Heart right ventricle (tissue), 16 donors: Measurements from ENCODE around the gene NYAP1. TPM values are rescaled to one million over a fixed set of nuclear protein-coding genes. Genes with fewer than 3 reads are reported as not detected.

Source experiments
- ATAC-seq, 8 donors: fragments of 200-7000 bp; cut with Tn5 transposase; one replicate each; pipeline ENCODE4 v1.9.1; 2020; ENCODE audit warnings: mild to moderate bottlenecking in 8 of 8, moderate library complexity in 8 of 8, moderate number of reproducible peaks in 1 of 8
- DNase-seq, 2 donors: peaks; one replicate each; pipeline ENCODE4 v3.0.0-alpha.2; 2020
- H3K27ac ChIP-seq, 10 donors: fragments of 200-600 bp; sonication (generic) in 2 of 10; one replicate each; pipeline versions ENCODE4 v1.5.0 to v1.8.0; 2020 to 2022; ENCODE audit warnings: mild to moderate bottlenecking in 3 of 10
- H3K27me3 ChIP-seq, 7 donors: fragments of 200-600 bp; one replicate each; pipeline ENCODE4 v1.8.0; 2021 to 2022; ENCODE audit warnings: mild to moderate bottlenecking in 2 of 7
- H3K36me3 ChIP-seq, 9 donors: fragments of 200-600 bp; sonication (generic) in 1 of 9; one replicate each; pipeline versions ENCODE4 v1.5.0 to v1.8.0; 2020 to 2022; ENCODE audit warnings: mild to moderate bottlenecking in 2 of 9
- H3K4me1 ChIP-seq, 9 donors: fragments of 200-600 bp; sonication (generic) in 1 of 9; one replicate each; pipeline versions ENCODE4 v1.5.0 to v1.8.0; 2020 to 2022; ENCODE audit warnings: mild to moderate bottlenecking in 4 of 9
- H3K4me3 ChIP-seq, 10 donors: fragments of 200-600 bp; sonication (generic) in 2 of 10; one replicate each; pipeline versions ENCODE4 v1.5.0 to v1.8.0; 2020 to 2022; ENCODE audit warnings: mild to moderate bottlenecking in 7 of 10, moderate library complexity in 2 of 10
- H3K9me3 ChIP-seq, 11 donors: fragments of 200-600 bp in 10 of 11; sonication (generic) in 2 of 11; one replicate each; pipeline versions ENCODE4 v1.5.0 to v1.8.0; 2013 to 2022; ENCODE audit warnings: mild to moderate bottlenecking in 2 of 11, control low read depth in 1 of 11, moderate library complexity in 1 of 11
- WGBS, 2 donors: extraction: QIAGEN DNeasy Blood & Tissue Kit; methylation state at CpG; one replicate each; pipeline ENCODE4 v1.1.7; 2013; ENCODE audit warnings: inconsistent platforms in 1 of 2; 5-methylcytosine and 5-hydroxymethylcytosine counted together
- intact Hi-C, 10 donors: fragments of 100-400 bp; cut with DNase I; formaldehyde crosslinking; loops; one replicate each; pipeline versions ENCODE4 v1.11.1 to v1.14.2; 2022
- polyA plus RNA-seq, 2 donors: library from polyadenylated mRNA; stranded (reverse); fragments of 200-250 nt; gene quantifications; one replicate each; pipeline ENCODE4 v1.2.3, GENCODE V29; 2013
- total RNA-seq, 10 donors: library from RNA; stranded (reverse); fragmentation: NEBNext Ultra II Directional in 3 of 10; extraction: Animal tissue kit (Norgen Biotek cat#: 25700) in 3 of 10; gene quantifications; one replicate each; pipeline versions ENCODE4 v1.2.1 to v1.2.4, GENCODE V29; 2021 to 2023
- TF ChIP-seq, protein P1 (sequence below), 9 donors: fragments of 200-600 bp; sonication (generic) in 2 of 9; IDR thresholded peaks; one replicate each; pipeline versions ENCODE4 v1.5.0 to v1.8.0; 2021 to 2022; ENCODE audit warnings: antibody characterized with exemption in 9 of 9, mild to moderate bottlenecking in 5 of 9, moderate library complexity in 1 of 9
- donor health status: Arrhythmogenic right ventricular cardiomyopathy.
- donor health status: ischemic (EF 13 %, LVEDD 7.1; RV severe dilation, severe dysfunction).
- donor health status: healthy with polysubstance abuse.
- donor health status: DM: no; HTN: yes; CAD: no.
- donor health status: DM: no; HTN: no; CAD: no.
- donor health status: ischemic (EF 25% LVEDD 6.9; RV normal size, moderate dysfunction).
- donor health status: ischemic (EF 25% LVEDD 5.7; RV mildly dilated, moderate dysfunction).
- donor health status: healthy.
- donor health status: DM: yes; HTN: yes; CAD: no.
- donor health status: Ischemic cardiomyopathy.
- donor health status: ischemic (EF 35%, LVEDD 5.7; RV mildly dilated, moderate dysfunction).
- donor health status: nonischemic (EF 11% LVEDD 7.7; RV severe dilation, severe dysfunction).
- donor health status: DM: yes; HTN: yes; CAD: no.
- donor health status: PGD.
- donor health status: ischemic (EF 29% LVEDD 5.4; RV normal size, mild dysfunction).
- donor health status: nonischemic (EF 23%, LVEDD 6.1; RV moderate dilation, normal function).

NYAP1 gene
- total and polyA plus RNA-seq, 12 donors, result 0.10 to 0.86 (median 0.35) TPM

DNA sequence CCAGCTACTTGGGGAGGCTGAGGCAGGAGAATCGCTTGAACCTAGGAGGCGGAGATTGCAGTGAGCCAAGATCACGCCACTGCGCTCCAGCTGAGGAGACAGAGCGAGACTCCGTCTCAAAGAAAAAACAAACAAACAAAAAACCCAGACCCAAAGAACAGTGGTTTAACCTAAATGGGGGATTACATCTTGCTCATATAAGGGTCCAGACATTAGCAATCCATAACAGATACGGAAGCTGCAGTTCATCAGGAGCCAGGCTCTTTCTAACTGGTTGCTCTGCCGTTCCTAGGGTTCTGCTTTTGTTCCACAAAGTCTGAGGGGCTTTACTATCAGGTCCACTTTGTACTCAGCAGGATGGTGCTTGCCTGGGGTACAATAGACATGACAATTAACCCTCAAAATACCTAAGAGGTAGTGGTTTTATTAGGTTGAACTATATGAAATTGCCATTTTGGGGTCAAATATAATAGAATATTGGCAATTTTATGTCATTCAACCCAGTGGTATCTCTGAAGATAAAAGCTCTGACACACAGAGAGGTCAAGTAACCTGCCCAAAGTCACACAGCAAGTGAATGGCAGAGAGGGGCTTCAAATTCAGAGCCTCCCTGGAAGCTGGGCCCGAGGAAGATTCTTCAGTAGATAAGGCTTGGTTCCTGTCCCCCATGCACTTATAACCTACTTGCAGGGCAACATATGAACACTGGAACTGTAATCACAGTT, 21.3 kb downstream of the NYAP1 start:
- intact Hi-C loops, result no loop called here
- Histone ChIP-seq H3K4me1 (no peaks in the 10 kb centered on the region), H3K9me3 (no peaks in the 10 kb centered on the region), H3K36me3 (no peaks in the 10 kb centered on the region), H3K27ac (no peak overlapping the region), H3K4me3 (no peak overlapping the region), H3K27me3 (peaks cover 0 to 21% (median 0%) of the 10 kb centered on the region in 7 donors)
- TF ChIP-seq, protein P1, sequence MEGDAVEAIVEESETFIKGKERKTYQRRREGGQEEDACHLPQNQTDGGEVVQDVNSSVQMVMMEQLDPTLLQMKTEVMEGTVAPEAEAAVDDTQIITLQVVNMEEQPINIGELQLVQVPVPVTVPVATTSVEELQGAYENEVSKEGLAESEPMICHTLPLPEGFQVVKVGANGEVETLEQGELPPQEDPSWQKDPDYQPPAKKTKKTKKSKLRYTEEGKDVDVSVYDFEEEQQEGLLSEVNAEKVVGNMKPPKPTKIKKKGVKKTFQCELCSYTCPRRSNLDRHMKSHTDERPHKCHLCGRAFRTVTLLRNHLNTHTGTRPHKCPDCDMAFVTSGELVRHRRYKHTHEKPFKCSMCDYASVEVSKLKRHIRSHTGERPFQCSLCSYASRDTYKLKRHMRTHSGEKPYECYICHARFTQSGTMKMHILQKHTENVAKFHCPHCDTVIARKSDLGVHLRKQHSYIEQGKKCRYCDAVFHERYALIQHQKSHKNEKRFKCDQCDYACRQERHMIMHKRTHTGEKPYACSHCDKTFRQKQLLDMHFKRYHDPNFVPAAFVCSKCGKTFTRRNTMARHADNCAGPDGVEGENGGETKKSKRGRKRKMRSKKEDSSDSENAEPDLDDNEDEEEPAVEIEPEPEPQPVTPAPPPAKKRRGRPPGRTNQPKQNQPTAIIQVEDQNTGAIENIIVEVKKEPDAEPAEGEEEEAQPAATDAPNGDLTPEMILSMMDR (IDR thresholded peaks at IDR 0.05), result no peak
- ATAC-seq (no peak), DNase-seq (no peak)
- 88 to 93% methylated on average over 9 of the region's 9 CpGs for WGBS, 2 donors

DNA sequence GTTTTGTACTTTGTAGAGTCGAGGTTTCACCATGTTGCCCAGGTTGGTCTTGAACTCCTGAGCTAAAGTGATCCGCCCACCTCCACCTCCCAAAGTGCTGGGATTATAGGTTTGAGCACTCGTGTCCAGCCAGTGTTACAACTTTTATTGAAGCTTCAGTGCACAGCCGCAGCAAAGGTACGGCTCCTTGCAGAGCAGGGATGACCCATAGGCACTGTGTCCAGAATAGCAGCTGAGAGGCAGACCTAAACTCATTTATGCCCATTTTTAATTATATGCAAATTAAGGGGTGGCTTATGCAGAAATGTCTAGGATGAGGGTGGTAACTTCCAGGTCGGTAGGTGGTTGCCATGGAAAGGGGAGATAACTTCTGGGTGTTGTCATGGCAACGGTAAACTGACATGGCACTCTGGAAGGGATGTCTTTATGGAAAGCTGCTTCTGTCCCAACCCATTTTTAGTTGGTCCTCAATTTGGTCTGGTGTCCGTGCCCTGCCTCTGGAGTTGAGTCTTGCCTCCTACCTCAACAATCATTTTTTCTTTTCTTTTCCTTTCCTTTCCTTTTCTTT, 22.7 kb downstream of the NYAP1 start:
- no peak for ATAC-seq
- no peaks in the 10 kb centered on the region for H3K9me3 ChIP-seq
- peaks cover 0 to 21% (median 0%) of the 10 kb centered on the region in 7 donors for H3K27me3 ChIP-seq
- H3K4me1 ChIP-seq, result no peaks in the 10 kb centered on the region
- H3K27ac ChIP-seq, result no peak overlapping the region
- WGBS, 2 donors, result 67 to 70% methylated on average over 8 of the region's 8 CpGs
- intact Hi-C loops, result no loop called here
- H3K36me3 ChIP-seq, result no peaks in the 10 kb centered on the region
- TF ChIP-seq, protein P1 (IDR thresholded peaks at IDR 0.05), result no peak
- no peak for DNase-seq
- H3K4me3 ChIP-seq, result no peak overlapping the region

DNA sequence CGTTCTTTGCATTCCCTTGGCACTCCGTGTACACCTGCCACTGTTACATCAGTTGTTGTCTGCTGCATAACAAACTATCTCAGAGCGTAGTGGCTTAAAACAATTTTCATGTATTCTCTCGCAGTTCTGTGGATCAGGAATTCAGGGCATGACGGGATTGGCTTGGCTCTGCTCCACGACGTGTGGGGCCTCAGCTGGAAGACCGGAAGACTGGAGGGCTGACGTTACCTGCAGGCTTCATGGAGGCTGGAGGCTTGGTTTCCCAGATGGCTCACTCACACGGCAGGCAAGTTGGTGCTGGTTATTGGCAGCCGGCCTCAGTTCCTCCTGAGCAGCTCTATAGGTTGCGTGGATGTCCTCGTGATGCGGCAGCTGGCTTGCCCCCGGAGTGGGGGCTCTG, 25.5 kb downstream of the NYAP1 start:
- TF ChIP-seq, protein P1 (IDR thresholded peaks at IDR 0.05), result no peak
- peak in 1 of 8 donors; percentile 31 for ATAC-seq
- Histone ChIP-seq H3K9me3 (no peaks in the 10 kb centered on the region), H3K4me3 (no peak overlapping the region), H3K27me3 (peaks cover 0 to 18% (median 0%) of the 10 kb centered on the region in 7 donors), H3K36me3 (no peaks in the 10 kb centered on the region), H3K27ac (no peak overlapping the region), H3K4me1 (no peaks in the 10 kb centered on the region)
- WGBS, 2 donors, result 56 to 62% methylated on average over 14 to 15 of the region's 15 CpGs
- intact Hi-C loops, result no loop called here
- DNase-seq, result no peak

DNA sequence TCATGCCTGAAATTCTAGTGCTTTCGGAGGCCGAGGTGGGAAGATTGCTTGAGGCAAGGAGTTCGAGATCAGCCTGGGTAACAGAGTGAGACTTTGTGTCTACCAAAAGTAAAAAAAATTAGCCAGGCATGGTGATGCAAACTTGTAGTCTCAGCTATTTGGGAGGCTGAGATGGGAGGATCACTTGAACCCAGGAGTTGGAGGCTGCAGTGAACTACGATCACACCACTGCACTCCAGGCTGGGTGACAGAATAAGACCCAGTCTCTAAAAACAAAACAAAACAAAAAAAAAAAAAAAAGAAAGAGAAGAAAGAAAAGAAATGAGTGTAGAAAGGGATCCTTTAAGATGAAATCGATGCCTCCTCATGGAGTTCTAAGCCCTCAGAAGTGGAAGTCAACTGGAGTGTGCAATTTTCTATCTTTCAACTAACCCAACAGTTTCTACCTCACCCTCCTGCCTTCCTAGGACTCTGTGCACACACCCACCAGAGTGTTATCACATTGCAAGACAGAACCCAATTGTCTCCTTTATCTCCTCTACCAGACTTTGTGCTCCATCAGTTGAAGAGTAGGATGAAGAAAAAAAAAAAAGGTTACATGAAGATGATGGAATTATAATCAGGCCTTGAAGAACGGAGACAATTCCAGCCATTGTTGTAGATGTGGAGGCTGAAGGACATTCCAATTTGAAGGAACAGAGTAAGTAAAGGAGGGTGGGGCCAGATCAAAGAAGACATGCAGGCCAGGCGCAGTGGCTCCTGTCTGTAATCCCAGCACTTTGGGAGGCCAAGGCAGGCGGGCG, 26.9 kb downstream of the NYAP1 start:
- no peak for DNase-seq
- no peaks in the 10 kb centered on the region for H3K9me3 ChIP-seq
- H3K27ac ChIP-seq, result no peak overlapping the region
- WGBS, 2 donors, result 92% methylated on average over 9 of the region's 9 CpGs
- intact Hi-C loops, result no loop called here
- no peak for ATAC-seq
- H3K4me1 ChIP-seq, result peaks cover 0 to 9% (median 0%) of the 10 kb centered on the region in 9 donors
- no peaks in the 10 kb centered on the region for H3K36me3 ChIP-seq
- H3K27me3 ChIP-seq, result peaks cover 0 to 14% (median 0%) of the 10 kb centered on the region in 7 donors
- H3K4me3 ChIP-seq, result no peak overlapping the region
- TF ChIP-seq, protein P1 (IDR thresholded peaks at IDR 0.05), result no peak
